ENCODE measurements around the gene ARL2BP.

DNA sequence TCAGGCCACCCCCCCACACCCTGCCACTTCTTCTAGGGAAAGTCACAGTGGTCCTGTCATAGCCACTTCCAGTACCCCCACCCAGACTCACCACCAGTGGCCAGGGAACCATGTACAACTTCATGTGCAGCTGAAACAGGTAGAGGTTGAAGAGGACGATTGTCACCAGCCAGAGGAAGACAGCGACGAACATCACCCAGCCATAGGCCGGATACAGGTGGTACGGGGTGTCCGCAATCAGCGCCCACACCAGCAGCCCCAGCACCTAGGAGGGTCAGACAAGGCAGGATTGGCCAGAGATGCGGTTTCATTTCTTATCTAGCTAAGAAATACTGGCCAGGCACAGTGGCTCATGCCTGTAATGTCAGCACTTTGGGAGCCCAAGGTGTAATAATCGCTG, 16.7 kb downstream of the ARL2BP start:
- TF ChIP-seq, protein P1, sequence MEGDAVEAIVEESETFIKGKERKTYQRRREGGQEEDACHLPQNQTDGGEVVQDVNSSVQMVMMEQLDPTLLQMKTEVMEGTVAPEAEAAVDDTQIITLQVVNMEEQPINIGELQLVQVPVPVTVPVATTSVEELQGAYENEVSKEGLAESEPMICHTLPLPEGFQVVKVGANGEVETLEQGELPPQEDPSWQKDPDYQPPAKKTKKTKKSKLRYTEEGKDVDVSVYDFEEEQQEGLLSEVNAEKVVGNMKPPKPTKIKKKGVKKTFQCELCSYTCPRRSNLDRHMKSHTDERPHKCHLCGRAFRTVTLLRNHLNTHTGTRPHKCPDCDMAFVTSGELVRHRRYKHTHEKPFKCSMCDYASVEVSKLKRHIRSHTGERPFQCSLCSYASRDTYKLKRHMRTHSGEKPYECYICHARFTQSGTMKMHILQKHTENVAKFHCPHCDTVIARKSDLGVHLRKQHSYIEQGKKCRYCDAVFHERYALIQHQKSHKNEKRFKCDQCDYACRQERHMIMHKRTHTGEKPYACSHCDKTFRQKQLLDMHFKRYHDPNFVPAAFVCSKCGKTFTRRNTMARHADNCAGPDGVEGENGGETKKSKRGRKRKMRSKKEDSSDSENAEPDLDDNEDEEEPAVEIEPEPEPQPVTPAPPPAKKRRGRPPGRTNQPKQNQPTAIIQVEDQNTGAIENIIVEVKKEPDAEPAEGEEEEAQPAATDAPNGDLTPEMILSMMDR (IDR thresholded peaks at IDR 0.05), result no peak
- no peak for TF ChIP-seq POLR2AphosphoS5 (IDR thresholded peaks at IDR 0.05)

Data from sigmoid colon (tissue), 4 donors.